WTC11 (cell line): ENCODE data around the gene B4GALNT2. TPM values are rescaled to one million over a fixed set of nuclear protein-coding genes. Genes with fewer than 3 reads are reported as not detected.
A peak's percentile ranks its signal among the peaks of the same experiment; 100 is the strongest.
"Not testable (repeated sequence)": the region's sequence is repeated elsewhere in the genome, so short reads cannot be mapped to it uniquely, and the experiment has no call there.

Experiments
- ATAC-seq: fragments of 200-7000 bp; cut with Tn5 transposase; 2 replicates; pipeline ENCODE4 v1.10.0; 2021; ENCODE audit warnings: mild to moderate bottlenecking, moderate library complexity
- CTCF ChIA-PET: fragments of 300-600 bp; sonication (Branson Sonifier 250); formaldehyde crosslinking; loops from one replicate; lab custom pipeline; 2021; ENCODE audit warnings: antibody characterized with exemption; lab: Charles Lee
- POLR2A ChIA-PET: fragments of 350-600 bp; sonication (Branson Sonifier 250); formaldehyde crosslinking; loops from one replicate; lab custom pipeline; 2021; ENCODE audit warnings: antibody characterized with exemption; lab: Charles Lee
- DNase-seq: peaks from one replicate; pipeline ENCODE4 v3.0.0; 2021; ENCODE audit warnings: low spot score
- H3K27ac Mint-ChIP-seq: 2 replicates; pipeline ENCODE4 v1.8.0; 2021; ENCODE audit warnings: mixed read lengths
- H3K27me3 Mint-ChIP-seq: 2 replicates; pipeline ENCODE4 v1.8.0; 2021; ENCODE audit warnings: low read depth, mild to moderate bottlenecking, moderate library complexity, mixed read lengths
- H3K36me3 Mint-ChIP-seq: 2 replicates; pipeline ENCODE4 v1.8.0; 2021; ENCODE audit warnings: mixed read lengths
- H3K4me1 Mint-ChIP-seq: 2 replicates; pipeline ENCODE4 v1.8.0; 2022; ENCODE audit warnings: mixed read lengths
- H3K4me3 Mint-ChIP-seq: 2 replicates; pipeline ENCODE4 v1.8.0; 2021; ENCODE audit warnings: mild to moderate bottlenecking, moderate library complexity, mixed read lengths
- H3K9me3 Mint-ChIP-seq: 2 replicates; pipeline ENCODE4 v1.8.0; 2021; ENCODE audit warnings: mixed read lengths
- ETV6 ChIP-seq: sonication (generic); formaldehyde crosslinking; IDR thresholded peaks from 2 replicates; pipeline ENCODE4 v1.8.1; 2022; ENCODE audit warnings: mild to moderate bottlenecking, missing genetic modification reagents
- FOXK1 ChIP-seq: sonication (generic); formaldehyde crosslinking; IDR thresholded peaks from 2 replicates; pipeline ENCODE4 v1.8.0; 2022; ENCODE audit warnings: mild to moderate bottlenecking, moderate library complexity, missing genetic modification reagents
- GABPB1 ChIP-seq: sonication (generic); formaldehyde crosslinking; IDR thresholded peaks from 2 replicates; pipeline ENCODE4 v1.8.1; 2023; ENCODE audit warnings: mild to moderate bottlenecking, missing genetic modification reagents
- HMGA2 ChIP-seq: fragments of 250-450 bp; sonication (Bioruptor Pico); IDR thresholded peaks from 2 replicates; pipeline ENCODE4 v1.4.0; 2021; ENCODE audit warnings: mild to moderate bottlenecking, moderate library complexity
- IRF2 ChIP-seq: sonication (generic); formaldehyde crosslinking; IDR thresholded peaks from 2 replicates; pipeline ENCODE4 v1.8.0; 2022; ENCODE audit warnings: low read depth, missing genetic modification reagents, borderline replicate concordance
- OVOL2 ChIP-seq: fragments of 250-450 bp; sonication (Bioruptor Pico); IDR thresholded peaks from 2 replicates; pipeline ENCODE4 v1.9.0; 2021; ENCODE audit warnings: mild to moderate bottlenecking, borderline replicate concordance
- RELA ChIP-seq: sonication (generic); formaldehyde crosslinking; IDR thresholded peaks from 2 replicates; pipeline ENCODE4 v1.8.1; 2022; ENCODE audit warnings: missing genetic modification reagents, mild to moderate bottlenecking, borderline replicate concordance
- TEAD4 ChIP-seq: sonication (generic); formaldehyde crosslinking; IDR thresholded peaks from 2 replicates; pipeline ENCODE4 v1.8.0; 2022; ENCODE audit warnings: mild to moderate bottlenecking, missing genetic modification reagents
- ZNF232 ChIP-seq: sonication (generic); formaldehyde crosslinking; IDR thresholded peaks from 2 replicates; pipeline ENCODE4 v1.8.0; 2022; ENCODE audit warnings: mild to moderate bottlenecking, missing genetic modification reagents
- total RNA-seq: library from RNA; stranded (reverse); gene quantifications from 3 replicates; pipeline ENCODE4 v1.2.3, GENCODE V29; 2021
- TF ChIP-seq, protein P1 (sequence below): sonication (generic); formaldehyde crosslinking; conservative IDR thresholded peaks from 2 replicates; pipeline ENCODE4 v1.8.1; 2023; ENCODE audit warnings: mild to moderate bottlenecking, low read depth, missing genetic modification reagents, moderate library complexity
- TF ChIP-seq, protein P2 (sequence below): sonication (generic); formaldehyde crosslinking; IDR thresholded peaks from 2 replicates; pipeline ENCODE4 v1.8.0; 2022; ENCODE audit warnings: mild to moderate bottlenecking, missing genetic modification reagents
- TF ChIP-seq, protein P3 (sequence below): sonication (generic); formaldehyde crosslinking; IDR thresholded peaks from 2 replicates; pipeline ENCODE4 v1.8.1; 2023; ENCODE audit warnings: mild to moderate bottlenecking, missing genetic modification reagents

Gene B4GALNT2
- total RNA-seq, 1 experiment from 2014 or later = 0.04 TPM

DNA sequence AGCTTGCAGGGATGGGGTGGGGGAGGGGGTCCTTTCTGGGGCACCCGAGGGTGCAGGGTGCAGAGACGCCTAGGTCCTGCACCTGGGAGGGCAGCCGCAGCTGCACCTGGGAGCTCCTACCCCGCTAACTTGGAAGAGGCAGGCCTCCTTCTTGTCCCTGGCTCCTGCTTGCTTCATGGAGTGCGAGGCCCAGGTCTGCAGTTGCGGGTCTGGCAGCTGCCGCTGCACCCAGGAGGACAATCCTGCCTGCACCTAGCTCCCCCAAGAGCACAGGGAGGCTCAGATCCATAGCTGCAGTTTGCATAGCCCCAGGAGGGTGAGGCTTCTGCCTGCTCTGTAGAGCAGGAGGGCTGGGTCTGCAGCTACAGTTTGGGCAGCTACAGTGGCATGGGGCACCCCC is 51.2 kb downstream of the B4GALNT2 start (continued):
- TF ChIP-seq, protein P1, sequence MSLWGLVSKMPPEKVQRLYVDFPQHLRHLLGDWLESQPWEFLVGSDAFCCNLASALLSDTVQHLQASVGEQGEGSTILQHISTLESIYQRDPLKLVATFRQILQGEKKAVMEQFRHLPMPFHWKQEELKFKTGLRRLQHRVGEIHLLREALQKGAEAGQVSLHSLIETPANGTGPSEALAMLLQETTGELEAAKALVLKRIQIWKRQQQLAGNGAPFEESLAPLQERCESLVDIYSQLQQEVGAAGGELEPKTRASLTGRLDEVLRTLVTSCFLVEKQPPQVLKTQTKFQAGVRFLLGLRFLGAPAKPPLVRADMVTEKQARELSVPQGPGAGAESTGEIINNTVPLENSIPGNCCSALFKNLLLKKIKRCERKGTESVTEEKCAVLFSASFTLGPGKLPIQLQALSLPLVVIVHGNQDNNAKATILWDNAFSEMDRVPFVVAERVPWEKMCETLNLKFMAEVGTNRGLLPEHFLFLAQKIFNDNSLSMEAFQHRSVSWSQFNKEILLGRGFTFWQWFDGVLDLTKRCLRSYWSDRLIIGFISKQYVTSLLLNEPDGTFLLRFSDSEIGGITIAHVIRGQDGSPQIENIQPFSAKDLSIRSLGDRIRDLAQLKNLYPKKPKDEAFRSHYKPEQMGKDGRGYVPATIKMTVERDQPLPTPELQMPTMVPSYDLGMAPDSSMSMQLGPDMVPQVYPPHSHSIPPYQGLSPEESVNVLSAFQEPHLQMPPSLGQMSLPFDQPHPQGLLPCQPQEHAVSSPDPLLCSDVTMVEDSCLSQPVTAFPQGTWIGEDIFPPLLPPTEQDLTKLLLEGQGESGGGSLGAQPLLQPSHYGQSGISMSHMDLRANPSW (CRISPR knock-in tag) = no peak
- TF ChIP-seq, protein P2, sequence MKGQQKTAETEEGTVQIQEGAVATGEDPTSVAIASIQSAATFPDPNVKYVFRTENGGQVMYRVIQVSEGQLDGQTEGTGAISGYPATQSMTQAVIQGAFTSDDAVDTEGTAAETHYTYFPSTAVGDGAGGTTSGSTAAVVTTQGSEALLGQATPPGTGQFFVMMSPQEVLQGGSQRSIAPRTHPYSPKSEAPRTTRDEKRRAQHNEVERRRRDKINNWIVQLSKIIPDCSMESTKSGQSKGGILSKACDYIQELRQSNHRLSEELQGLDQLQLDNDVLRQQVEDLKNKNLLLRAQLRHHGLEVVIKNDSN (CRISPR knock-in tag) = no peak
- TF ChIP-seq GABPB1 (CRISPR knock-in tag) (no peak), RELA (CRISPR knock-in tag) (no peak), IRF2 (CRISPR knock-in tag) (no peak), TEAD4 (CRISPR knock-in tag) (no peak), OVOL2 (CRISPR knock-in tag) (no peak)
- TF ChIP-seq, protein P3, sequence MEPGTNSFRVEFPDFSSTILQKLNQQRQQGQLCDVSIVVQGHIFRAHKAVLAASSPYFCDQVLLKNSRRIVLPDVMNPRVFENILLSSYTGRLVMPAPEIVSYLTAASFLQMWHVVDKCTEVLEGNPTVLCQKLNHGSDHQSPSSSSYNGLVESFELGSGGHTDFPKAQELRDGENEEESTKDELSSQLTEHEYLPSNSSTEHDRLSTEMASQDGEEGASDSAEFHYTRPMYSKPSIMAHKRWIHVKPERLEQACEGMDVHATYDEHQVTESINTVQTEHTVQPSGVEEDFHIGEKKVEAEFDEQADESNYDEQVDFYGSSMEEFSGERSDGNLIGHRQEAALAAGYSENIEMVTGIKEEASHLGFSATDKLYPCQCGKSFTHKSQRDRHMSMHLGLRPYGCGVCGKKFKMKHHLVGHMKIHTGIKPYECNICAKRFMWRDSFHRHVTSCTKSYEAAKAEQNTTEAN (CRISPR knock-in tag) = no peak

DNA sequence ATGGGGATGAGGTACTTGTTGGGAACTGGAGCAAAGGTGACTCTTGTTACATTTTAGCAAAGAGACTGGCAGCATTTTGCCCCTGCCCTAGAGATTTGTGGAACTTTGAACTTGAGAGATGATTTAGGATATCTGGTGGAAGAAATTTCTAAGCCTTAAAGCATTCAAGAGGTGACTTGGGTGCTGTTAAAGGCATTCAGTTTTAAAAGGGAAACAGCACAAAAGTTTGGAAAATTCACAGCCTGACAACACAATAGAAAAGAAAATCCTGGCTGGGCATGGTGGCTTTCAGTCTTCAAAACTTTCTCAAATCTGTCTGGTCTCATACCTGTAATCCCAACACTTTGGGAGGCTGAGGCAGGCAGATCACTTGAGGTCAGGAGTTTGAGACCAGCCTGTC is 52.0 kb downstream of the B4GALNT2 start:
- Mint-ChIP-seq H3K36me3 (peaks cover 21% of the 10 kb centered on the region), H3K9me3 (peaks cover 29% of the 10 kb centered on the region)
- H3K27me3 Mint-ChIP-seq, ATAC-seq, H3K27ac Mint-ChIP-seq, H3K4me3 Mint-ChIP-seq, H3K4me1 Mint-ChIP-seq, DNase-seq, CTCF ChIA-PET, POLR2A ChIA-PET: not testable (repeated sequence)

DNA sequence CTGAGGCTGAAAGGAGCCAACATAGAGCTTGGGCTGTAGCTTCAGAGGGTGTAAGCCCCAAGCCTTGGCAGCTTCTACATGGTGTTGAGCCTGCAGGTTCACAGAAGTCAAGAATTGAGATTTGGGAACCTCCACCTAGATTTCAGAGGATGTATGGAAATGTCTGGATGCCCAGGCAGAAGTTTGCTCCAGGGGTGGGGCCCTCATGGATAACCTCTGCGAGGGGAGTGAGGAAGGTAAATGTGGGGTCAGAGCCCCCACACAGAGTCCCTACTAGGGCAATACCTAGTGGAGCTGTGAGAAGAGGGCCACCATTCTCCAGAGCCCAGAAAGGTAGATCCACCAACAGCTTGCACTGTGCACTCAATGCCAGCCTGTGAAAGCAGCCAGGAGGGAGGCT is 52.8 kb downstream of the B4GALNT2 start:
- H3K4me1 Mint-ChIP-seq, ATAC-seq, H3K27ac Mint-ChIP-seq, H3K4me3 Mint-ChIP-seq, CTCF ChIA-PET, DNase-seq, H3K27me3 Mint-ChIP-seq, POLR2A ChIA-PET: not testable (repeated sequence)
- Mint-ChIP-seq H3K36me3 (peaks cover 21% of the 10 kb centered on the region), H3K9me3 (peaks cover 29% of the 10 kb centered on the region)

DNA sequence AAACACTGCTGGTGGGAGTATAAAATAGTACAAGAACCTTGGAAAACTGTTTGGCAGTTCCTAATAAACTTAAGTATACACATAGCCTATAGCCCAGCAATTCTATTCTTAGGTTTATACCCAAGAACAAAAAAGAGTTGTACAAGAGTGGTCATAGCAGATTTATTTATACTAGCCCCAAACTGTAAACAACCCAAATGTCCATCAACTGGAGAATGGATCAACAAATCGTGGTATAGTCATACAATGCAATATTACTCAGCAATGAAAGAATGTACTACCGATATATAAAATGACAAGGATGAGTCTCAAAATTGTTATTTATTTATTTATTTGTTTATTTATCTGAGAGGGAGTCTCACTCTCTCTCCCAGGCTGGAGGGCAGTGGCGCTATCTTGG is 54.7 kb downstream of the B4GALNT2 start:
- no peak for DNase-seq
- H3K9me3 Mint-ChIP-seq = peaks cover 29% of the 10 kb centered on the region
- no peaks in the 10 kb centered on the region; the same call in 1 of the 2 replicates for H3K27me3 Mint-ChIP-seq
- TF ChIP-seq RELA (CRISPR knock-in tag) (no peak), FOXK1 (no peak), GABPB1 (CRISPR knock-in tag) (no peak)
- TF ChIP-seq, all 79 proteins: peak for 0
- H3K4me1 Mint-ChIP-seq = peaks cover 3% of the 10 kb centered on the region
- peaks cover 21% of the 10 kb centered on the region for H3K36me3 Mint-ChIP-seq
- H3K4me3 Mint-ChIP-seq = no peak overlapping the region
- no peak for ATAC-seq
- no peak overlapping the region for H3K27ac Mint-ChIP-seq
- ChIA-PET CTCF (no interaction called here), POLR2A (no interaction called here)

DNA sequence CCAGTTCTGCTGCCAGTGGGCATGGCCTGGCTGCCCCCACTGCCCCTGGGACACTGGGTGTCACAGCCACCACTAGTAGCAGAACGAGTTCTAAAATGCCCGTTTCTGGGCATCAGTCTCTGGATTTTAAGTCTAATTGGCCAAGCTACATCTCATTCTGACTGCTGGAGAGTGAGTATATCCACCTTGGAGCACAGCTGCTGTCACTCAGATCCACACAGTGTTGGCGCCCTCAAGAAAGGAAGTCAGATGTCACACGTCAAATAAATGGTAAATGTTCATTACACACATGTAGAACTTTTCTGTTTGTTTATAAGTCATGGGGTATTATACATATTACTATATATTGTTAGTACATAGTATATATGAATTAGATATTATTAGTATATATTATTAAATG is 58.4 kb downstream of the B4GALNT2 start:
- no peak overlapping the region for H3K27ac Mint-ChIP-seq
- TF ChIP-seq HMGA2 (0 out of 2 replicates have a peak, but pooled peaks have one; percentile 36), ZNF232 (CRISPR knock-in tag) (no peak), ETV6 (CRISPR knock-in tag) (no peak)
- TF ChIP-seq, all 79 proteins: peak for 1
- Mint-ChIP-seq H3K9me3 (peaks cover 5% of the 10 kb centered on the region), H3K27me3 (no peaks in the 10 kb centered on the region; the same call in 1 of the 2 replicates), H3K36me3 (peaks cover 4% of the 10 kb centered on the region), H3K4me1 (peaks cover 10% of the 10 kb centered on the region), H3K4me3 (peak overlapping the region; percentile 61)
- no peak for DNase-seq
- no peak for ATAC-seq
- ChIA-PET POLR2A (no interaction called here), CTCF (interaction anchor here (1.2 to 4.1 kb wide), 3 partner anchors 11 to 137 kb away, joined by 4 to 20 read pairs (median 4); partner anchors contain the start of gene PHOSPHO1)
